ENCODE results near the gene PDE3B. TPM values are rescaled to one million over a fixed set of nuclear protein-coding genes. Genes with fewer than 3 reads are reported as not detected.

The PDE3B gene
- total and polyA plus RNA-seq, 2 of the 4 experiments (the other 2 are of a cell fraction), result 0.21 to 1.3 TPM

GRCh38 chr11:14644226-14645014, 816 bp downstream of the PDE3B start:
- Histone ChIP-seq H4K91ac (ENCODE audit: insufficient read depth, low read depth, low read length) (no peak overlapping the region), H2BK15ac (ENCODE audit: low read depth, low read length) (no peak overlapping the region), H2BK20ac (ENCODE audit: low read depth, low read length) (no peak overlapping the region), H2BK5ac (ENCODE audit: low read depth, low read length, poor library complexity, severe bottlenecking) (no peak overlapping the region), H3K14ac (replicated peaks; ENCODE audit: low read depth, low read length) (no peak overlapping the region), H3K56ac (ENCODE audit: extremely low read depth, insufficient read depth, low read length) (no peak overlapping the region), H3K4me3 (ENCODE audit: insufficient read depth, low read depth, low read length) (peak overlapping the region; percentile 56), H4K5ac (ENCODE audit: low read depth, low read length) (no peak overlapping the region), H3K18ac (ENCODE audit: low read depth, low read length) (no peak overlapping the region), H3K4me1 (ENCODE audit: control insufficient read depth, insufficient read depth, low read length) (no peaks in the 10 kb centered on the region), H2AK5ac (ENCODE audit: low read depth, low read length) (no peak overlapping the region), H3K23ac (ENCODE audit: low read depth, low read length) (no peak overlapping the region), H3K27me3 (ENCODE audit: control insufficient read depth, insufficient read depth, low read length) (no peaks in the 10 kb centered on the region; the same call in 1 of the 2 replicates), H2AK9ac (replicated peaks; ENCODE audit: low read depth, low read length, poor library complexity) (peak overlapping the region; percentile 60), H3K9me1 (ENCODE audit: insufficient read depth, low read length) (no peaks in the 10 kb centered on the region), H2BK120ac (ENCODE audit: low read depth, low read length) (no peak overlapping the region), H3K9me3 (ENCODE audit: control insufficient read depth, insufficient read depth, low read length) (no peaks in the 10 kb centered on the region), H2AFZ (replicated peaks; ENCODE audit: low read length, poor library complexity) (peak overlapping the region; percentile 96), H3K9ac (ENCODE audit: low read depth, low read length) (0 out of 2 replicates have a peak overlapping the region, but pooled peaks have one; percentile 16), H3K4me2 (ENCODE audit: low read depth, low read length) (peak overlapping the region; percentile 76), H3K36me3 (ENCODE audit: control insufficient read depth, insufficient read depth, low read length) (no peaks in the 10 kb centered on the region), H4K8ac (ENCODE audit: low read depth in 2 of 2, low read length in 2 of 2) (no peak overlapping the region), H3K79me1 (ENCODE audit: low read depth in 1 of 2, low read length in 2 of 2) (no peaks in the 10 kb centered on the region), H3K4ac (ENCODE audit: low read depth, low read length) (no peak overlapping the region), H4K20me1 (ENCODE audit: insufficient read depth, low read length) (no peaks in the 10 kb centered on the region), H3K27ac (ENCODE audit: insufficient read depth, low read length) (no peak overlapping the region)
- no TSS peak for BruUV-seq (replicated peaks)
- TF ChIP-seq ELK1 (IDR thresholded peaks at IDR 0.05; ENCODE audit: borderline replicate concordance, low read depth, low read length) (no peak), RAD21 (IDR thresholded peaks at IDR 0.05; ENCODE audit: low read length) (no peak), RCOR1 (IDR thresholded peaks at IDR 0.05; ENCODE audit: insufficient replicate concordance, low read length) (no peak), BHLHE40 (IDR thresholded peaks at IDR 0.05; ENCODE audit: low read depth, low read length) (no peak), NFE2L2 (IDR thresholded peaks at IDR 0.05; ENCODE audit: low read depth, low read length) (no peak), POLR2A (IDR thresholded peaks at IDR 0.05; ENCODE audit: low read depth, low read length) (no peak), SMC3 (IDR thresholded peaks at IDR 0.05; ENCODE audit: low read depth, low read length) (no peak), RFX5 (IDR thresholded peaks at IDR 0.05; ENCODE audit: low read depth, low read length) (no peak), MAZ (IDR thresholded peaks at IDR 0.05; ENCODE audit: borderline replicate concordance, low read depth, low read length) (no peak), CHD1 (IDR thresholded peaks at IDR 0.05; ENCODE audit: low read depth, low read length) (no peak), CTCF (conservative IDR thresholded peaks at IDR 0.05; ENCODE audit: low read depth, low read length) (no peak)
- intact Hi-C loops (cut with micrococcal nuclease) (loop anchor here (5.0 to 10.0 kb wide), 2 partner anchors 102 to 260 kb away; no protein-coding TSS in a partner anchor), in situ Hi-C loops (cut with MboI; ENCODE audit: low sequenced_read_pairs) (no loop called here), dilution Hi-C loops (cut with HindIII; ENCODE audit: low sequenced_read_pairs, unreplicated experiment) (no loop called here)
- CTCF ChIA-PET, result interaction anchor here (0.6 to 0.7 kb wide), 2 partner anchors 35 to 1046 kb away, joined by 3 to 4 read pairs; no protein-coding TSS in a partner anchor
- WGBS, 2 experiments (ENCODE audit: extremely low coverage in 2 of 2, insufficient read length in 1 of 2), result 0% methylated on average over 21 of the region's 65 CpGs; no CpG with 5 or more reads in 1 of the 2 experiments
- DNase-seq (peak; percentile 11), ATAC-seq (ENCODE audit: low read depth) (peak; percentile 81)
- POLR2A ChIA-PET (ENCODE audit: unreplicated experiment), result no interaction called here

All from IMR-90 (cell line).